ENCODE results near the gene IGF2BP3. TPM values are rescaled to one million over a fixed set of nuclear protein-coding genes. Genes with fewer than 3 reads are reported as not detected.

The IGF2BP3 gene
- total RNA-seq, 1 donor from 2014 or later = 12.4 TPM

DNA sequence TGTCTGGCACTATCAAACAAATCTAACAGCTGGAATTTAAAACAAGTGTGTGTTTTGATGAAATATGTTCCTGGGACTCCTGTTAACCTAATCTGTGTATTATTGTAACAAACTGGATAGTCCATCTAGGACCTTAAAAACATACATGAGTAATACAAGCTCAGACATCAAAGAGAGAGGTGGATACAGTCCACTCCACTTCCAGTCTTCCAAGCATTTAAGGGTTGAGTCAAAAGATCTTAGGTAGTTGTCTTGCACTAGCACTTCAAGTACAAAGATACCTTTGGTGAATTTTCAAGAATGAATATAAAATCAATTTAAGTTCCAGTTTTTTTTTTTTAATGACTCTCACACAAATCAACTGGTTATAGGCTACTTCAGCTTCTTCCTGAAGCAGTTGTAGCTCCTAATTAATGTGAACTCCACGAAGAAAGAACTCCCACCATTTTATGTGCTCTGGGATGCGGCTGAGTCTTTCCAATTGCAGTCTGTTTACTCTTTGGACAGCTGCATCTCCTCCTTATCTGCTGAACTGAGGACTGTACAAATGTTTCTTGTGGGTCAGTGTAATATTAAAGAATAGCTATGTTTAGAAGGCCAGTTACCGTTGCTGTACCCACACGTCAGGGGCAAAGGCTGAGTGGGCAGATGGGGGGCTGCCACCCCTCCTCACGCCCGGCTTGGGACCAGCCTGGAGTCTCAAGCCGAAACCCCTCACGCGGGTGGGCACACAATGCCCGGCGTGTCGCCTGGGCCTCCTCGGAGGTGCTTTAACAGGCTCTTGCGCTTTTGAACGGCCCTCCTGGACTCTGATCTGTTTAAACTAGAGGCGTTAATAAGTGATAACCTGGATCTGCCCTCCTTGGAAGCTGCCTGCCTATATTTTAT is 2.9 kb upstream of the IGF2BP3 start:
- Histone ChIP-seq H3K36me3 (ENCODE audit: control insufficient read depth, insufficient read depth, low read length) (no peaks in the 10 kb centered on the region), H3K27me3 (ENCODE audit: control insufficient read depth, insufficient read depth, low read length) (peaks cover 51% of the 10 kb centered on the region), H3K4me3 (ENCODE audit: low read depth, low read length) (no peak overlapping the region)
- DNase-seq (ENCODE audit: low read depth) (no peak), FAIRE-seq (no peak)
- TF ChIP-seq, protein P1, sequence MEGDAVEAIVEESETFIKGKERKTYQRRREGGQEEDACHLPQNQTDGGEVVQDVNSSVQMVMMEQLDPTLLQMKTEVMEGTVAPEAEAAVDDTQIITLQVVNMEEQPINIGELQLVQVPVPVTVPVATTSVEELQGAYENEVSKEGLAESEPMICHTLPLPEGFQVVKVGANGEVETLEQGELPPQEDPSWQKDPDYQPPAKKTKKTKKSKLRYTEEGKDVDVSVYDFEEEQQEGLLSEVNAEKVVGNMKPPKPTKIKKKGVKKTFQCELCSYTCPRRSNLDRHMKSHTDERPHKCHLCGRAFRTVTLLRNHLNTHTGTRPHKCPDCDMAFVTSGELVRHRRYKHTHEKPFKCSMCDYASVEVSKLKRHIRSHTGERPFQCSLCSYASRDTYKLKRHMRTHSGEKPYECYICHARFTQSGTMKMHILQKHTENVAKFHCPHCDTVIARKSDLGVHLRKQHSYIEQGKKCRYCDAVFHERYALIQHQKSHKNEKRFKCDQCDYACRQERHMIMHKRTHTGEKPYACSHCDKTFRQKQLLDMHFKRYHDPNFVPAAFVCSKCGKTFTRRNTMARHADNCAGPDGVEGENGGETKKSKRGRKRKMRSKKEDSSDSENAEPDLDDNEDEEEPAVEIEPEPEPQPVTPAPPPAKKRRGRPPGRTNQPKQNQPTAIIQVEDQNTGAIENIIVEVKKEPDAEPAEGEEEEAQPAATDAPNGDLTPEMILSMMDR (IDR thresholded peaks at IDR 0.05; ENCODE audit: insufficient read depth, low read length, severe bottlenecking) = no peak

DNA sequence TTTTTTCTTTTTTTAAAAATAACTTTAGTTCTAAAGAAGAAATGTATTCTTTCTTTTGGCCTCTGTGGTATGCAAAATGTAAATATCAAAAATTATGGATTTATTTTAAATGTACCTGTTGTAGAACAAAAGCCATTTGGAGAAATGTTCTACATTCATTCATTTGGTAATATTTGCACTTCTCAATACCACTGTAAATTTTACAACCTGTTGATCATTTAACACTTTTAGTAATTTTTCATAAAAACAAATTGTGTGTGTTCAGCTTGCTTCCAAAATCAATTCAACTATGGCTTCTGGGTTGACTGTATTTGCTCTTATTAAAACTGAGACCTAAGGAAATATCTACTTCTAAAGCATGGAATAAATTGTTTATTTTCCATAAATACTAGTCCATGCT is 2.3 kb upstream of the IGF2BP3 start:
- DNase-seq (ENCODE audit: low read depth) (no peak), FAIRE-seq (no peak)
- H3K4me3 ChIP-seq (ENCODE audit: low read depth, low read length) = no peak overlapping the region
- H3K27me3 ChIP-seq (ENCODE audit: control insufficient read depth, insufficient read depth, low read length) = peaks cover 58% of the 10 kb centered on the region
- H3K36me3 ChIP-seq (ENCODE audit: control insufficient read depth, insufficient read depth, low read length) = no peaks in the 10 kb centered on the region
- TF ChIP-seq, protein P1 (IDR thresholded peaks at IDR 0.05; ENCODE audit: insufficient read depth, low read length, severe bottlenecking) = no peak

DNA sequence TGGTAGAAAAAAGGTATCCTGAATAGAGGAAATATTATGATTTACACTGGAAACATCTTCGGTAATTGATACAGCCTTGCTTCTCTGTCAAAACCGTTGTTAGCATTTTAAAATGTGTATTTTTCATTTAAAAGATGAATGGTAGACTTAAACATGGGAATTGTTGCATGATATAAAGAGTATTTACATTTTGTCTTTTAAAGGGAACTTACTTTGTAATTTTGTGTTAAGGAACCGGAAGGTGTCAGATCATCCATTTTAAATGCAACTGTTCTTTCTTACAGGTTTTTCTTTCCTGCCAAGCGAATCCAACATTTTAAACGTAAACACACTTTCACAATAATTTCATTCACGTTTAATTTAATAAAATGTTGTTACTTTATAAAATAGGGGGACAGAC is 1.8 kb upstream of the IGF2BP3 start:
- no peak for FAIRE-seq
- no peaks in the 10 kb centered on the region for H3K36me3 ChIP-seq (ENCODE audit: control insufficient read depth, insufficient read depth, low read length)
- H3K27me3 ChIP-seq (ENCODE audit: control insufficient read depth, insufficient read depth, low read length) = peaks cover 60% of the 10 kb centered on the region
- TF ChIP-seq, protein P1 (IDR thresholded peaks at IDR 0.05; ENCODE audit: insufficient read depth, low read length, severe bottlenecking) = no peak
- no peak overlapping the region for H3K4me3 ChIP-seq (ENCODE audit: low read depth, low read length)
- no peak for DNase-seq (ENCODE audit: low read depth)

DNA sequence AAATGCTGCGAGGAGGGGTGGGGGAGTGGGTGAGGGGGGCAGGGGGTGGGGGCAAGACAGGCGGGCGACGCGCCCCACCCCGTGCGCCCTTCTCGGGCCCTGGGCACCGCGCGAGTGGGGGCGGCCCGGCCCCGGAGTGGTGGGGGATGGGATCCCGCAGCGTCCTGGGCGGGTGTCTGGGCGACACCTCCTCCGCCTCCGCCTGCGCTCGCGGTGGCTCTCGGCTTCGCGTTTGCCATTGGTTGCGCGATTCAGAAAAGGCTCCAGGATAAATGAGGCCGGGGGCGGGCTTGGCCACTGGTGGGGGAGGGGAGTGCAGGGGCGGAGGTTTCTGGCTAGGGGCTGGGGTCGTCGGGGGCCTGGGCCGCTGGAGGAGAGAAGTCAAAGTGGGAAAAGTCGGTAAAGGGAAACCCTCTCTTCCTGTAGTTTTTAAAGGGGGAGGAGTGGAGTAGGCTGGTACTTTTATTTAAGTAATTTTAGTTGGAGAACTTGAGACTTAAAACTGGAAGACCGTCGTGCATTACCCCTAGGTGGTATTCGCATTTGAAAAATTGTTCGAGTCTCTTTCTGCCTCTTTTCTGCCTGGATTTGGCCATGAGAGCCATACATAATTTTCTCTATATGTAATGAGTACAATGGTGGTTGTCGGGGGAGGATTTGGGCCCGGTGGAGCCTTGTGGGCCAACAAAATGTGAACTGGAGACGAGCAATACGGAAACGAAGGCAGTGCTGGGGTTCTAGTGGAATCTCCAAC is 992 bp upstream of the IGF2BP3 start:
- H3K4me3 ChIP-seq (ENCODE audit: low read depth, low read length) = peak overlapping the region; percentile 5
- TF ChIP-seq, protein P1 (IDR thresholded peaks at IDR 0.05; ENCODE audit: insufficient read depth, low read length, severe bottlenecking) = no peak
- FAIRE-seq (no peak), DNase-seq (ENCODE audit: low read depth) (no peak)
- H3K36me3 ChIP-seq (ENCODE audit: control insufficient read depth, insufficient read depth, low read length) = no peaks in the 10 kb centered on the region
- peaks cover 57% of the 10 kb centered on the region for H3K27me3 ChIP-seq (ENCODE audit: control insufficient read depth, insufficient read depth, low read length)

DNA sequence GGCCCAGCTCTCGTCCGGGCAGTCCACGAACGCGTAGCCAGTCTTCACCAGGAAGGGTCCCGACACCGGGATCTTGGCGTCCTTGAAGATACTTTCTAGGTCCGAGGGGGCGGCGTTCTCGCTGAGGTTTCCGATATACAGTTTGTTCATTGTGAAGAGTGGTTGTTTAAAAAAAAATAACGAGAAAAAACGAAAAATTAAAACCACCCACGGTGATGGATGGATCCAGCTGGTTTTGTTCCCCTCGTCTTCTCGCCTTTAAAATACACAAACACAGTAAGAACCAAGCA is 385 bp downstream of the IGF2BP3 start:
- TF ChIP-seq, protein P1 (IDR thresholded peaks at IDR 0.05; ENCODE audit: insufficient read depth, low read length, severe bottlenecking) = no peak
- peak overlapping the region; percentile 5 for H3K4me3 ChIP-seq (ENCODE audit: low read depth, low read length)
- no peak for FAIRE-seq
- H3K36me3 ChIP-seq (ENCODE audit: control insufficient read depth, insufficient read depth, low read length) = no peaks in the 10 kb centered on the region
- peaks cover 64% of the 10 kb centered on the region for H3K27me3 ChIP-seq (ENCODE audit: control insufficient read depth, insufficient read depth, low read length)
- DNase-seq (ENCODE audit: low read depth) = no peak

Data from bronchial epithelial cell (primary cell).